Stimulated activated CD8-positive, alpha-beta memory T cell treated with anti-CD3 and anti-CD28 coated beads, Interleukin-4, amount 100 ng/mL, for 1 hour (primary cell): ENCODE measurements around the gene AADACL2.
"Not testable (repeated sequence)": the region's sequence is repeated elsewhere in the genome, so short reads cannot be mapped to it uniquely, and the experiment has no call there.

ENCODE experiments used
- DNase-seq, 2 donors: peaks; one replicate each; pipeline ENCODE4 v3.0.0-alpha.2; 2020; ENCODE audit warnings: low read depth in 2 of 2, low spot score in 1 of 2

AADACL2 gene

GRCh38 chr3:151733613-151734012 is at the start of gene AADACL2:
TSS of gene AADACL2 (plus strand) at chr3:151733927. CDS start at chr3:151734036, 109 bp downstream.
- DNase-seq, result no peak

- DNase-seq, result no peak
These were observed 49.6 kb upstream of the AADACL2 start for GRCh38 chr3:151684094-151684493.

- DNase-seq, result no peak
These were observed 47.5 kb upstream of the AADACL2 start for GRCh38 chr3:151686257-151686656.

GRCh38 chr3:151687076-151687475 is 46.7 kb upstream of the AADACL2 start:
- no peak for DNase-seq

GRCh38 chr3:151688571-151688970 is 45.2 kb upstream of the AADACL2 start:
- DNase-seq, result no peak

GRCh38 chr3:151690645-151691044 is 43.1 kb upstream of the AADACL2 start:
- DNase-seq, result no peak

GRCh38 chr3:151697496-151697895 is 36.2 kb upstream of the AADACL2 start:
- no peak for DNase-seq

- DNase-seq, result no peak
These were observed 26.5 kb upstream of the AADACL2 start for GRCh38 chr3:151707216-151707615.

GRCh38 chr3:151708868-151709267 is 24.9 kb upstream of the AADACL2 start:
- DNase-seq, result no peak

GRCh38 chr3:151709847-151710246 is 23.9 kb upstream of the AADACL2 start:
- no peak for DNase-seq

- DNase-seq, result no peak
These were observed 12.4 kb upstream of the AADACL2 start for GRCh38 chr3:151721294-151721693.

GRCh38 chr3:151722856-151723255 is 10.9 kb upstream of the AADACL2 start:
- DNase-seq, result no peak

GRCh38 chr3:151724576-151725562 is 8.9 kb upstream of the AADACL2 start:
- no peak for DNase-seq

- no peak for DNase-seq
These were observed 7.7 kb upstream of the AADACL2 start for GRCh38 chr3:151726016-151726415.

- DNase-seq, result no peak
These were observed 866 bp upstream of the AADACL2 start for GRCh38 chr3:151732861-151733260.

GRCh38 chr3:151740581-151740980 is 6.9 kb downstream of the AADACL2 start:
- DNase-seq, result no peak

- DNase-seq, result no peak
These were observed 10.1 kb downstream of the AADACL2 start for GRCh38 chr3:151743855-151744254.

- no peak for DNase-seq
These were observed 16.5 kb downstream of the AADACL2 start for GRCh38 chr3:151750181-151750580.

GRCh38 chr3:151750678-151751077 is 17.0 kb downstream of the AADACL2 start:
- no peak for DNase-seq

- no peak for DNase-seq
These were observed 17.4 kb downstream of the AADACL2 start for GRCh38 chr3:151751161-151751560.

GRCh38 chr3:151753846-151754245 is 20.1 kb downstream of the AADACL2 start:
- DNase-seq, result no peak

- DNase-seq, result no peak
These were observed 27.9 kb downstream of the AADACL2 start for GRCh38 chr3:151761581-151761980.

- not testable (repeated sequence) for DNase-seq
These were observed 31.0 kb downstream of the AADACL2 start for GRCh38 chr3:151764699-151765098.
